H9 (cell line): Measurements from ENCODE around the gene P2RY8. TPM values are rescaled to one million over a fixed set of nuclear protein-coding genes. Genes with fewer than 3 reads are reported as not detected.

Source experiments
- DNase-seq: peaks from one replicate; pipeline ENCODE4 v3.0.0-alpha.2; 2017
- H2AFZ ChIP-seq: one replicate; pipeline ENCODE4 v1.6.1; 2013; ENCODE audit warnings: mild to moderate bottlenecking, low read length, control low read depth, moderate library complexity
- H2AK5ac ChIP-seq: 2 replicates; pipeline ENCODE4 v1.6.1; 2013; ENCODE audit warnings: low read length, control low read depth, mixed read lengths; ENCODE audit not compliant: insufficient read length
- H2BK120ac ChIP-seq: one replicate; pipeline ENCODE4 v1.6.1; 2013; ENCODE audit warnings: low read depth, mild to moderate bottlenecking, low read length, control low read depth, inconsistent platforms; ENCODE audit not compliant: poor library complexity, severe bottlenecking
- H2BK12ac ChIP-seq: 2 replicates; pipeline ENCODE4 v1.6.1; 2013; ENCODE audit warnings: low read length, control low read depth, mixed read lengths, low read depth; ENCODE audit not compliant: insufficient read length
- H2BK15ac ChIP-seq: 2 replicates; pipeline ENCODE4 v1.6.1; 2013; ENCODE audit warnings: low read depth, low read length, control low read depth
- H2BK20ac ChIP-seq: one replicate; pipeline ENCODE4 v1.6.1; 2013; ENCODE audit warnings: low read depth, mild to moderate bottlenecking, low read length, control low read depth, inconsistent platforms; ENCODE audit not compliant: poor library complexity, severe bottlenecking
- H2BK5ac ChIP-seq: 2 replicates; pipeline ENCODE4 v1.6.1; 2013; ENCODE audit warnings: low read length, control low read depth, mixed read lengths; ENCODE audit not compliant: insufficient read length
- H3K14ac ChIP-seq: 2 replicates; pipeline ENCODE4 v1.6.1; 2013; ENCODE audit warnings: low read length, control low read depth; ENCODE audit not compliant: insufficient read depth
- H3K18ac ChIP-seq: 2 replicates; pipeline ENCODE4 v1.6.1; 2013; ENCODE audit warnings: low read depth, mild to moderate bottlenecking, mixed read lengths, low read length, control low read depth; ENCODE audit not compliant: insufficient read length
- H3K23ac ChIP-seq: 2 replicates; pipeline ENCODE4 v1.6.1; 2013; ENCODE audit warnings: low read length, control low read depth, mixed read lengths, low read depth; ENCODE audit not compliant: insufficient read length
- H3K23me2 ChIP-seq: 2 replicates; pipeline ENCODE4 v1.6.1; 2013; ENCODE audit warnings: low read depth, mild to moderate bottlenecking, mixed read lengths, low read length, control low read depth; ENCODE audit not compliant: insufficient read length, poor library complexity, severe bottlenecking
- H3K27ac ChIP-seq: 2 replicates; pipeline ENCODE4 v1.5.1; 2013; ENCODE audit warnings: low read length, control low read depth, mixed read lengths, low read depth; ENCODE audit not compliant: insufficient read length
- H3K27me3 ChIP-seq: 2 replicates; pipeline ENCODE4 v1.6.1; 2013; ENCODE audit warnings: low read length, control low read depth, inconsistent platforms; ENCODE audit not compliant: insufficient read depth
- H3K4ac ChIP-seq: 2 replicates; pipeline ENCODE4 v1.6.1; 2013; ENCODE audit warnings: low read depth, mild to moderate bottlenecking, control low read depth, inconsistent platforms, low read length, moderate library complexity
- H3K4me1 ChIP-seq: 2 replicates; pipeline ENCODE4 v1.6.1; 2013; ENCODE audit warnings: low read length, control low read depth, inconsistent platforms; ENCODE audit not compliant: insufficient read depth
- H3K4me2 ChIP-seq: 2 replicates; pipeline ENCODE4 v1.6.1; 2013; ENCODE audit warnings: low read length, control low read depth, mixed read lengths; ENCODE audit not compliant: insufficient read length, insufficient read depth
- H3K56ac ChIP-seq: 2 replicates; pipeline ENCODE4 v1.6.1; 2013; ENCODE audit warnings: low read depth, mild to moderate bottlenecking, mixed read lengths, low read length, control low read depth; ENCODE audit not compliant: insufficient read length
- H3K79me1 ChIP-seq: 2 replicates; pipeline ENCODE4 v1.6.1; 2013; ENCODE audit warnings: low read depth, mild to moderate bottlenecking, moderate library complexity, low read length, control low read depth, inconsistent platforms; ENCODE audit not compliant: insufficient read depth, poor library complexity, severe bottlenecking
- H3K79me2 ChIP-seq: 2 replicates; pipeline ENCODE4 v1.6.1; 2013; ENCODE audit warnings: low read length, control low read depth, inconsistent platforms; ENCODE audit not compliant: insufficient read depth
- H3K9ac ChIP-seq: 2 replicates; pipeline ENCODE4 v1.6.1; 2013; ENCODE audit warnings: low read length, control low read depth, mixed read lengths; ENCODE audit not compliant: insufficient read length; ENCODE audit errors: extremely low read depth
- H3K9me3 ChIP-seq: one replicate; pipeline ENCODE4 v1.6.1; 2013; ENCODE audit warnings: low read depth, low read length, inconsistent platforms; ENCODE audit not compliant: control insufficient read depth
- H3T11ph ChIP-seq: one replicate; pipeline ENCODE4 v1.6.1; 2013; ENCODE audit warnings: mild to moderate bottlenecking, low read length, control low read depth, inconsistent platforms
- H4K20me1 ChIP-seq: one replicate; pipeline ENCODE4 v1.6.1; 2013; ENCODE audit not compliant: control insufficient read depth, insufficient read length, insufficient read depth
- H4K5ac ChIP-seq: 2 replicates; pipeline ENCODE4 v1.6.1; 2013; ENCODE audit warnings: low read depth, mild to moderate bottlenecking, mixed read lengths, low read length, control low read depth; ENCODE audit not compliant: insufficient read length
- H4K8ac ChIP-seq: replicated peaks from 2 replicates; pipeline ENCODE4 v1.6.1; 2013; ENCODE audit warnings: low read length, control low read depth, mixed read lengths, low read depth; ENCODE audit not compliant: insufficient read length
- H4K91ac ChIP-seq: 2 replicates; pipeline ENCODE4 v1.6.1; 2013; ENCODE audit warnings: low read depth, mild to moderate bottlenecking, moderate library complexity, mixed read lengths, low read length, control low read depth; ENCODE audit not compliant: insufficient read length
- H3K27ac Mint-ChIP-seq, 3 experiments: 2 replicates in 2 of 3; 3 replicates in 1 of 3; pipeline ENCODE4 v1.8.0; 2020 to 2021; ENCODE audit warnings: mixed read lengths in 3 of 3, mild to moderate bottlenecking in 1 of 3, moderate library complexity in 1 of 3
- H3K27me3 Mint-ChIP-seq: 2 replicates; pipeline ENCODE4 v1.8.0; 2021; ENCODE audit warnings: low read depth, mild to moderate bottlenecking, moderate library complexity, mixed read lengths
- H3K36me3 Mint-ChIP-seq, 3 experiments: 2 replicates in 2 of 3; 3 replicates in 1 of 3; pipeline ENCODE4 v1.8.0; 2020 to 2021; ENCODE audit warnings: low read depth in 3 of 3, mixed read lengths in 3 of 3; ENCODE audit not compliant: insufficient read depth in 1 of 3
- H3K4me1 Mint-ChIP-seq, 2 experiments: 2 replicates each; pipeline ENCODE4 v1.8.0; 2020; ENCODE audit warnings: mixed read lengths in 2 of 2
- H3K4me3 Mint-ChIP-seq, 2 experiments: 2 replicates in 1 of 2; 3 replicates in 1 of 2; pipeline ENCODE4 v1.8.0; 2020 to 2021; ENCODE audit warnings: mild to moderate bottlenecking in 2 of 2, mixed read lengths in 2 of 2, moderate library complexity in 1 of 2
- H3K9me3 Mint-ChIP-seq, 2 experiments: 2 replicates in 1 of 2; 3 replicates in 1 of 2; pipeline ENCODE4 v1.8.0; 2020; ENCODE audit warnings: mild to moderate bottlenecking in 2 of 2, mixed read lengths in 2 of 2, moderate library complexity in 1 of 2
- CTCF ChIP-seq: fragments of 200-600 bp; sonication (generic); conservative IDR thresholded peaks from 3 replicates; pipeline ENCODE4 v1.8.0; 2021; ENCODE audit warnings: antibody characterized with exemption, mild to moderate bottlenecking
- WGBS: extraction: QIAGEN DNeasy Blood & Tissue Kit; methylation state at CpG from one replicate; pipeline ENCODE4 v1.1.7; 2013; ENCODE audit warnings: missing lambda C conversion rate, low lambda C conversion rate, mixed read lengths; ENCODE audit not compliant: insufficient read length; ENCODE audit errors: extremely low coverage; 5-methylcytosine and 5-hydroxymethylcytosine counted together
- total RNA-seq: library from RNA; stranded (reverse); gene quantifications from 2 replicates; pipeline ENCODE4 v1.2.1, GENCODE V29; 2021

Gene P2RY8
- total RNA-seq, 1 experiment from 2014 or later, result not detected

- Histone ChIP-seq H4K8ac (no peak overlapping the region), H3K14ac (no peak overlapping the region), H3K9me3 (no peaks in the 10 kb centered on the region), H4K20me1 (no peaks in the 10 kb centered on the region), H3K4ac (no peak overlapping the region), H3K9ac (no peak overlapping the region), H3K27ac (no peak overlapping the region), H2BK120ac (no peak overlapping the region), H2BK15ac (no peak overlapping the region), H3K79me1 (peaks cover 4% of the 10 kb centered on the region), H3K23me2 (no peaks in the 10 kb centered on the region), H4K5ac (no peak overlapping the region), H2BK12ac (no peak overlapping the region), H3K4me2 (no peak overlapping the region), H4K91ac (no peak overlapping the region), H3K18ac (no peak overlapping the region), H2AFZ (no peak overlapping the region), H3K56ac (no peak overlapping the region), H2AK5ac (no peak overlapping the region), H3K27me3 (no peaks in the 10 kb centered on the region), H3T11ph (no peak overlapping the region), H3K23ac (no peak overlapping the region), H2BK5ac (no peak overlapping the region), H3K79me2 (peaks cover 5% of the 10 kb centered on the region; the same call in 1 of the 2 replicates), H2BK20ac (no peak overlapping the region), H3K4me1 (no peaks in the 10 kb centered on the region)
- Mint-ChIP-seq H3K27ac (no peak overlapping the region), H3K36me3 (no peaks in the 10 kb centered on the region), H3K4me3 (no peak overlapping the region), H3K4me1 (0 out of 4 replicates have a peak, but pooled peaks cover 0 to 2% of the 10 kb centered on the region in 2 experiments), H3K9me3 (no peaks in the 10 kb centered on the region), H3K27me3 (no peaks in the 10 kb centered on the region; the same call in none of the 2 replicates)
- WGBS, result no CpG with 5 or more reads among the region's 3 CpGs
- peak; percentile 12 for DNase-seq
- TF ChIP-seq CTCF, result no peak
Observed at GRCh38 chrX:1455948-1456280, 81.1 kb downstream of the P2RY8 start.
